Ovary (tissue), 3 donors: ENCODE data around the gene DLD.

Experiments used
- CTCF ChIP-seq, 3 donors: fragments of 450-650 bp in 2 of 3; fragments of 200-600 bp in 1 of 3; IDR thresholded peaks; one replicate each; pipeline versions ENCODE4 v1.5.1 to v1.8.0; 2016 to 2022; ENCODE audit warnings: antibody characterized with exemption in 3 of 3, mild to moderate bottlenecking in 1 of 3
- POLR2A ChIP-seq: fragments of 450-650 bp; IDR thresholded peaks from one replicate; pipeline ENCODE4 v1.6.1; 2017; ENCODE audit warnings: antibody characterized with exemption, mild to moderate bottlenecking, moderate library complexity
- donor health status: DM: no; HTN: no; CAD: no.

DNA sequence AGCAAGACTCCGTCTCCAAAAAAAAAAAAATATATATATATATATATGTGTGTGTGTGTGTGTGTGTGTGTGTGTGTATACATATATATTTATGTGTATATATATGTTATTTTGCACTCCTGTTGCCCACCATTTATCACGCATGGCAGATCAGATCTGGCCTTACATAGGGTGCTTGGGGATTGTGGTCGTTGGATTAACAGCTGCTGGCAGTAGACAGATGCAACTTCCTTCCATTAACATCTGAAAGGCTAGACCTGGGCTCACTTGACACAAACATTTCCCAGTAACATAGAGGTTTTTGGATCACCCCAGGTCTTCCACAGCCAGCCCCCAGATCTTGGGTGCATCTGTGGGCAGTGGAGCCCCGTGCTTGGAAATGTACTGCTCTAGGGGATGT is 40.8 kb upstream of the DLD start:
- TF ChIP-seq CTCF (IDR thresholded peaks at IDR 0.05), result no peak
- no peak for TF ChIP-seq POLR2A
